Heart right ventricle (tissue), 16 donors: ENCODE results near the gene MID1. TPM values are rescaled to one million over a fixed set of nuclear protein-coding genes. Genes with fewer than 3 reads are reported as not detected.

Source experiments
- ATAC-seq, 8 donors: fragments of 200-7000 bp; cut with Tn5 transposase; one replicate each; pipeline ENCODE4 v1.9.1; 2020; ENCODE audit warnings: mild to moderate bottlenecking in 8 of 8, moderate library complexity in 8 of 8, moderate number of reproducible peaks in 1 of 8
- DNase-seq, 2 donors: peaks; one replicate each; pipeline ENCODE4 v3.0.0-alpha.2; 2020
- H3K27ac ChIP-seq, 10 donors: fragments of 200-600 bp; sonication (generic) in 2 of 10; one replicate each; pipeline versions ENCODE4 v1.5.0 to v1.8.0; 2020 to 2022; ENCODE audit warnings: mild to moderate bottlenecking in 3 of 10
- H3K27me3 ChIP-seq, 7 donors: fragments of 200-600 bp; one replicate each; pipeline ENCODE4 v1.8.0; 2021 to 2022; ENCODE audit warnings: mild to moderate bottlenecking in 2 of 7
- H3K36me3 ChIP-seq, 9 donors: fragments of 200-600 bp; sonication (generic) in 1 of 9; one replicate each; pipeline versions ENCODE4 v1.5.0 to v1.8.0; 2020 to 2022; ENCODE audit warnings: mild to moderate bottlenecking in 2 of 9
- H3K4me1 ChIP-seq, 9 donors: fragments of 200-600 bp; sonication (generic) in 1 of 9; one replicate each; pipeline versions ENCODE4 v1.5.0 to v1.8.0; 2020 to 2022; ENCODE audit warnings: mild to moderate bottlenecking in 4 of 9
- H3K4me3 ChIP-seq, 10 donors: fragments of 200-600 bp; sonication (generic) in 2 of 10; one replicate each; pipeline versions ENCODE4 v1.5.0 to v1.8.0; 2020 to 2022; ENCODE audit warnings: mild to moderate bottlenecking in 7 of 10, moderate library complexity in 2 of 10
- H3K9me3 ChIP-seq, 11 donors: fragments of 200-600 bp in 10 of 11; sonication (generic) in 2 of 11; one replicate each; pipeline versions ENCODE4 v1.5.0 to v1.8.0; 2013 to 2022; ENCODE audit warnings: mild to moderate bottlenecking in 2 of 11, control low read depth in 1 of 11, moderate library complexity in 1 of 11
- WGBS, 2 donors: extraction: QIAGEN DNeasy Blood & Tissue Kit; methylation state at CpG; one replicate each; pipeline ENCODE4 v1.1.7; 2013; ENCODE audit warnings: inconsistent platforms in 1 of 2; 5-methylcytosine and 5-hydroxymethylcytosine counted together
- intact Hi-C, 10 donors: fragments of 100-400 bp; cut with DNase I; formaldehyde crosslinking; loops; one replicate each; pipeline versions ENCODE4 v1.11.1 to v1.14.2; 2022
- polyA plus RNA-seq, 2 donors: library from polyadenylated mRNA; stranded (reverse); fragments of 200-250 nt; gene quantifications; one replicate each; pipeline ENCODE4 v1.2.3, GENCODE V29; 2013
- total RNA-seq, 10 donors: library from RNA; stranded (reverse); fragmentation: NEBNext Ultra II Directional in 3 of 10; extraction: Animal tissue kit (Norgen Biotek cat#: 25700) in 3 of 10; gene quantifications; one replicate each; pipeline versions ENCODE4 v1.2.1 to v1.2.4, GENCODE V29; 2021 to 2023
- TF ChIP-seq, protein P1 (sequence below), 9 donors: fragments of 200-600 bp; sonication (generic) in 2 of 9; IDR thresholded peaks; one replicate each; pipeline versions ENCODE4 v1.5.0 to v1.8.0; 2021 to 2022; ENCODE audit warnings: antibody characterized with exemption in 9 of 9, mild to moderate bottlenecking in 5 of 9, moderate library complexity in 1 of 9
- donor health status: Arrhythmogenic right ventricular cardiomyopathy.
- donor health status: ischemic (EF 13 %, LVEDD 7.1; RV severe dilation, severe dysfunction).
- donor health status: healthy with polysubstance abuse.
- donor health status: DM: no; HTN: yes; CAD: no.
- donor health status: DM: no; HTN: no; CAD: no.
- donor health status: ischemic (EF 25% LVEDD 6.9; RV normal size, moderate dysfunction).
- donor health status: ischemic (EF 25% LVEDD 5.7; RV mildly dilated, moderate dysfunction).
- donor health status: healthy.
- donor health status: DM: yes; HTN: yes; CAD: no.
- donor health status: Ischemic cardiomyopathy.
- donor health status: ischemic (EF 35%, LVEDD 5.7; RV mildly dilated, moderate dysfunction).
- donor health status: nonischemic (EF 11% LVEDD 7.7; RV severe dilation, severe dysfunction).
- donor health status: DM: yes; HTN: yes; CAD: no.
- donor health status: PGD.
- donor health status: ischemic (EF 29% LVEDD 5.4; RV normal size, mild dysfunction).
- donor health status: nonischemic (EF 23%, LVEDD 6.1; RV moderate dilation, normal function).

MID1 gene
- total and polyA plus RNA-seq, 12 donors, result 1.4 to 22.6 (median 7.2) TPM

DNA sequence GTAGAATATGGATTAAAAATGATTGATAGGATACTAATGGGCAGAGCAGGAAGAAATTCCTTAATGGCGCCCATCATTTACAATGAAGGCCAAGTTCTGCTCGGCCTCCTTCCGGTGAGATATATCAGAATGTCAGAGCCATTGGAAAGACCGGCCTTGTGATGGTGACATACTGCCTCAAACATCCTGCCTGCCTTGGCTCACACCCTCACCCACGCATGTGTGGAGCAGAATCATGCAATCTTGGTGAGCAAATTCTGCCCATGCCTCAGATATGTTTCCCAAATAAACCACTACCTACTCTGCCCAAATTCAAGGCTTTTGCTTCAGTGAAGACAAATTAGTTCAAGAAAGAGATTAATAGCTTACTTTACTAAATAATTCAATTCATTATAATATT, 163.3 kb downstream of the MID1 start:
- H3K27me3 ChIP-seq, result no peaks in the 10 kb centered on the region
- intact Hi-C loops, result no loop called here
- no peaks in the 10 kb centered on the region for H3K4me1 ChIP-seq
- H3K9me3 ChIP-seq, result no peaks in the 10 kb centered on the region
- ATAC-seq, result peak in 3 of 8 donors; percentile 41 to 71 (median 52)
- no peak for DNase-seq
- WGBS, 2 donors, result 80 to 92% methylated on average over 4 to 5 of the region's 5 CpGs
- H3K4me3 ChIP-seq, result no peak overlapping the region
- TF ChIP-seq, protein P1, sequence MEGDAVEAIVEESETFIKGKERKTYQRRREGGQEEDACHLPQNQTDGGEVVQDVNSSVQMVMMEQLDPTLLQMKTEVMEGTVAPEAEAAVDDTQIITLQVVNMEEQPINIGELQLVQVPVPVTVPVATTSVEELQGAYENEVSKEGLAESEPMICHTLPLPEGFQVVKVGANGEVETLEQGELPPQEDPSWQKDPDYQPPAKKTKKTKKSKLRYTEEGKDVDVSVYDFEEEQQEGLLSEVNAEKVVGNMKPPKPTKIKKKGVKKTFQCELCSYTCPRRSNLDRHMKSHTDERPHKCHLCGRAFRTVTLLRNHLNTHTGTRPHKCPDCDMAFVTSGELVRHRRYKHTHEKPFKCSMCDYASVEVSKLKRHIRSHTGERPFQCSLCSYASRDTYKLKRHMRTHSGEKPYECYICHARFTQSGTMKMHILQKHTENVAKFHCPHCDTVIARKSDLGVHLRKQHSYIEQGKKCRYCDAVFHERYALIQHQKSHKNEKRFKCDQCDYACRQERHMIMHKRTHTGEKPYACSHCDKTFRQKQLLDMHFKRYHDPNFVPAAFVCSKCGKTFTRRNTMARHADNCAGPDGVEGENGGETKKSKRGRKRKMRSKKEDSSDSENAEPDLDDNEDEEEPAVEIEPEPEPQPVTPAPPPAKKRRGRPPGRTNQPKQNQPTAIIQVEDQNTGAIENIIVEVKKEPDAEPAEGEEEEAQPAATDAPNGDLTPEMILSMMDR (IDR thresholded peaks at IDR 0.05), result no peak
- no peak overlapping the region for H3K27ac ChIP-seq
- H3K36me3 ChIP-seq, result peaks cover 0 to 43% (median 3%) of the 10 kb centered on the region in 9 donors

DNA sequence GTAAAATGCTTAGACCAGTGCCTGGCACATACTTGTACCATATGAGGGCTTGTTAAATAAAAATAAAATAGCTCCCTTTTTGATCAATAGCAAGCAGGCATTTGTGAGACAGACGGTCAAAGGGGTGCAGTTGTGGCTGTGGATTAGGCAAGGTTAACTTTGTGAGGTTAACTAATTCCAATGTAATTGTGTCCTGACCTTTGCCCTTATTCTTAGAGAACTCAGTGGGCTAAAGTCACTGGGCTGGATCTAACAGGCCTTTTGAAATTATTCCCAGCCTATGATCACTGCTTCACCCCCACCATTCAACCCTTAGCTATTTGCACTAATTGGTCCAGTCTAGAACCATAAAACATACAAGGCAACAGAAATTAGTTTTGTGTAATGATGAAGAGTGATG, 166.4 kb downstream of the MID1 start:
- Histone ChIP-seq H3K27me3 (no peaks in the 10 kb centered on the region), H3K4me1 (no peaks in the 10 kb centered on the region), H3K4me3 (no peak overlapping the region), H3K36me3 (peaks cover 0 to 42% (median 3%) of the 10 kb centered on the region in 9 donors), H3K9me3 (peaks cover 0 to 4% (median 0%) of the 10 kb centered on the region in 11 donors), H3K27ac (no peak overlapping the region)
- intact Hi-C loops, result no loop called here
- ATAC-seq (no peak), DNase-seq (no peak)
- TF ChIP-seq, protein P1 (IDR thresholded peaks at IDR 0.05), result no peak
- 91 to 95% methylated on average over 1 of the region's 1 CpG for WGBS, 2 donors

DNA sequence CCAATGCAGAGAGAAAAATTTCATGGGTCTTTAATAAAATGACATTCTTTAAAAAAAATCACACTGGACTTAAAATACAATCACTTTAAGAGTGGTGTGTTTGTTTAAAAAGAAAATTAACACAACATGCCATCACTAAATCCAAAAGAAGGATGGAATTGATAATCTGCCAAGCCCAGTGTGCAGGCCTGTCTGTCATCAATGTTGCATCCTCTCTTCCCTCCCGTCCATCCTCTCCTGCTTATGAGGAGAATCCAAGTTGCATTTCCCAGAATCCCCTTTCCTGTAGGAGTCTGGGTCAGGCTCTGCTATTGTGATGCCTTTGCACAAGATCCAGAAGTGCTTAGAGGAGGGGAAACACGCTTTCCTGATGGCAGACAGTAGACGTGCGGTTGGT, 169.4 kb downstream of the MID1 start:
- intact Hi-C loops, result no loop called here
- H3K36me3 ChIP-seq, result peaks cover 0 to 40% (median 3%) of the 10 kb centered on the region in 9 donors
- H3K9me3 ChIP-seq, result peaks cover 0 to 4% (median 0%) of the 10 kb centered on the region in 11 donors
- DNase-seq, result no peak
- H3K4me1 ChIP-seq, result no peaks in the 10 kb centered on the region
- no peaks in the 10 kb centered on the region for H3K27me3 ChIP-seq
- ATAC-seq, result no peak
- TF ChIP-seq, protein P1 (IDR thresholded peaks at IDR 0.05), result no peak
- no peak overlapping the region for H3K4me3 ChIP-seq
- WGBS, 2 donors, result 75 to 88% methylated on average over 4 of the region's 4 CpGs
- no peak overlapping the region for H3K27ac ChIP-seq

DNA sequence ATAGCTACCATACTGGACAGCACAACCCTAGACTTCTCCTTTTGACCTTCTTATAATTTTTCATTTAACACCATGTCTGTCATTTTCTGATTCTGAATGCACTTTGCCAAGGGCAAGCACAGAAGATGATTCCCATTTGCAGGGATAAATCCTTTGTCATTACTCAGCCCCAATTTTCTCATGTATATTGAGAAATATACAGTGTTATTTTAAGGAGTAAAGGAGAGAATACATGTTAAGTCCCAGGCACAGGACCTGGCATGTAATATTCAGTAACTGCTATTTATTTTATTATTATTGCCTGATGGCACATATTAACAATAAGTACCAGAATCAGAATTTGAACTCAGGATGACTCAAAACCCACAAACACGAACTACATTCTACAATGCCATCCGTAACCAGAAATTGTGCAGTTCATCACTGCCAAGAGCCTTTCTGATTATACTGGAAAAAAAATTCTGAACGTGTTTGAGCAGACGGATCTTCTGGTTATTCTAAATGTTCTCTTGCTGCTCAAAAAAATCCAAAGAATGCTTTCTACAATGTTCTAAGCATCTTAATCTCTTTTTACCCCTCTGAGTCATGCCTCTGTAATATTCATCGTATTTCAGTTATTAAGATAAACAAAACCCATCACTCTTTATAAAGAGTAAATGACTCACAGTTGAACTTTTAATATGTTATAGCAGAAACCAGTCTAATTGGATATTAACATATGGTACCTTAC, 170.0 kb downstream of the MID1 start:
- Histone ChIP-seq H3K4me3 (no peak overlapping the region), H3K36me3 (peaks cover 0 to 38% (median 3%) of the 10 kb centered on the region in 9 donors), H3K9me3 (peaks cover 0 to 4% (median 0%) of the 10 kb centered on the region in 11 donors), H3K27ac (no peak overlapping the region), H3K27me3 (no peaks in the 10 kb centered on the region), H3K4me1 (no peaks in the 10 kb centered on the region)
- WGBS, 2 donors, result 66 to 83% methylated on average over 5 of the region's 5 CpGs
- intact Hi-C loops, result no loop called here
- DNase-seq, result no peak
- no peak for ATAC-seq
- TF ChIP-seq, protein P1 (IDR thresholded peaks at IDR 0.05), result no peak
